Thyroid gland (tissue), 4 donors: ENCODE measurements around the gene ACD.

ENCODE experiments used
- POLR2A ChIP-seq, 2 donors: fragments of 450-650 bp; IDR thresholded peaks; one replicate each; pipeline ENCODE4 v1.6.1; 2017; ENCODE audit warnings: antibody characterized with exemption in 2 of 2, mild to moderate bottlenecking in 2 of 2, moderate library complexity in 1 of 2
- TF ChIP-seq, protein P1 (sequence below), 6 experiments: fragments of 200-600 bp in 3 of 6; fragments of 450-650 bp in 3 of 6; sonication (generic) in 3 of 6; IDR thresholded peaks; one replicate each; pipeline ENCODE4 v1.5.1; 2016 to 2019; ENCODE audit warnings: antibody characterized with exemption in 6 of 6, mild to moderate bottlenecking in 2 of 6, inconsistent platforms in 1 of 6, moderate library complexity in 1 of 6

GRCh38 chr16:67666032-67666551 is 6.0 kb upstream of the ACD start:
- TF ChIP-seq, protein P1, sequence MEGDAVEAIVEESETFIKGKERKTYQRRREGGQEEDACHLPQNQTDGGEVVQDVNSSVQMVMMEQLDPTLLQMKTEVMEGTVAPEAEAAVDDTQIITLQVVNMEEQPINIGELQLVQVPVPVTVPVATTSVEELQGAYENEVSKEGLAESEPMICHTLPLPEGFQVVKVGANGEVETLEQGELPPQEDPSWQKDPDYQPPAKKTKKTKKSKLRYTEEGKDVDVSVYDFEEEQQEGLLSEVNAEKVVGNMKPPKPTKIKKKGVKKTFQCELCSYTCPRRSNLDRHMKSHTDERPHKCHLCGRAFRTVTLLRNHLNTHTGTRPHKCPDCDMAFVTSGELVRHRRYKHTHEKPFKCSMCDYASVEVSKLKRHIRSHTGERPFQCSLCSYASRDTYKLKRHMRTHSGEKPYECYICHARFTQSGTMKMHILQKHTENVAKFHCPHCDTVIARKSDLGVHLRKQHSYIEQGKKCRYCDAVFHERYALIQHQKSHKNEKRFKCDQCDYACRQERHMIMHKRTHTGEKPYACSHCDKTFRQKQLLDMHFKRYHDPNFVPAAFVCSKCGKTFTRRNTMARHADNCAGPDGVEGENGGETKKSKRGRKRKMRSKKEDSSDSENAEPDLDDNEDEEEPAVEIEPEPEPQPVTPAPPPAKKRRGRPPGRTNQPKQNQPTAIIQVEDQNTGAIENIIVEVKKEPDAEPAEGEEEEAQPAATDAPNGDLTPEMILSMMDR (IDR thresholded peaks at IDR 0.05), result no peak
- no peak for TF ChIP-seq POLR2A (IDR thresholded peaks at IDR 0.05)
